ENCODE measurements around the gene IL17RE. TPM values are rescaled to one million over a fixed set of nuclear protein-coding genes. Genes with fewer than 3 reads are reported as not detected.

IL17RE gene
- total and polyA plus RNA-seq, 2 of the 13 experiments (the other 11 are each of a cell fraction or from before 2014, with no cell fraction given): 14.5 to 24.1 TPM

DNA sequence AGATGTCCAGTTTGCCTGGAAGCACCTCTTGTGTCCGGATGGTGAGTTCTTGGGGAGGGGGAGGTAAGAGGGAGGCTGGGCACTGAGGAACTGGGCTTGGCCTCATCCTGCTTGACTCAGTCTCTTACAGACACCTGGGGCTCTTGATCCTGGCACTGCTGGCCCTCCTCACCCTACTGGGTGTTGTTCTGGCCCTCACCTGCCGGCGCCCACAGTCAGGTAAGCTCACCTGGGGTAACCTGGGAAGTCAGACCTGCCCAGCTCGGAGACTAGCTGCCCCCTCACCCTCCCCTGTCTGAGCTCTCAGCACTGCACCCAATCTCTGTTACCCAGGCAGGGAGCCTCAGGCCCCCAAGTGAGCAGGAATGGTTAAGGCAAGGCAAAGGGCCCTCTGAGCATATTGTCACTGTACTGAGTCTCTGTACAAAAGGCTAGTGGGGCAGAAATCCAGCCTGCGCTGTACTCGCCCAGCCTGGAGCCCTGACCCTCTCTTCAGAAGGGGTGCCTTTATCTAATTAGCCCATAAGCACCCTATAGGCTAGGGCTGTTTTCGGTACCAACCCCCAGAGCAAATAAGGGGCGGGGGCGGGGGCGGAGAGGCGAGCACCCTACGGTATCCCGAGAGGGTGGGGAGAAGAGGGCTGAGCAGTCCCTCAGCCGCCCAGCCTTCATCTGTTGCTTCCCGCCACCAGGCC lies 12.1 kb downstream of the IL17RE start (continued):
- TF ChIP-seq, protein P1, sequence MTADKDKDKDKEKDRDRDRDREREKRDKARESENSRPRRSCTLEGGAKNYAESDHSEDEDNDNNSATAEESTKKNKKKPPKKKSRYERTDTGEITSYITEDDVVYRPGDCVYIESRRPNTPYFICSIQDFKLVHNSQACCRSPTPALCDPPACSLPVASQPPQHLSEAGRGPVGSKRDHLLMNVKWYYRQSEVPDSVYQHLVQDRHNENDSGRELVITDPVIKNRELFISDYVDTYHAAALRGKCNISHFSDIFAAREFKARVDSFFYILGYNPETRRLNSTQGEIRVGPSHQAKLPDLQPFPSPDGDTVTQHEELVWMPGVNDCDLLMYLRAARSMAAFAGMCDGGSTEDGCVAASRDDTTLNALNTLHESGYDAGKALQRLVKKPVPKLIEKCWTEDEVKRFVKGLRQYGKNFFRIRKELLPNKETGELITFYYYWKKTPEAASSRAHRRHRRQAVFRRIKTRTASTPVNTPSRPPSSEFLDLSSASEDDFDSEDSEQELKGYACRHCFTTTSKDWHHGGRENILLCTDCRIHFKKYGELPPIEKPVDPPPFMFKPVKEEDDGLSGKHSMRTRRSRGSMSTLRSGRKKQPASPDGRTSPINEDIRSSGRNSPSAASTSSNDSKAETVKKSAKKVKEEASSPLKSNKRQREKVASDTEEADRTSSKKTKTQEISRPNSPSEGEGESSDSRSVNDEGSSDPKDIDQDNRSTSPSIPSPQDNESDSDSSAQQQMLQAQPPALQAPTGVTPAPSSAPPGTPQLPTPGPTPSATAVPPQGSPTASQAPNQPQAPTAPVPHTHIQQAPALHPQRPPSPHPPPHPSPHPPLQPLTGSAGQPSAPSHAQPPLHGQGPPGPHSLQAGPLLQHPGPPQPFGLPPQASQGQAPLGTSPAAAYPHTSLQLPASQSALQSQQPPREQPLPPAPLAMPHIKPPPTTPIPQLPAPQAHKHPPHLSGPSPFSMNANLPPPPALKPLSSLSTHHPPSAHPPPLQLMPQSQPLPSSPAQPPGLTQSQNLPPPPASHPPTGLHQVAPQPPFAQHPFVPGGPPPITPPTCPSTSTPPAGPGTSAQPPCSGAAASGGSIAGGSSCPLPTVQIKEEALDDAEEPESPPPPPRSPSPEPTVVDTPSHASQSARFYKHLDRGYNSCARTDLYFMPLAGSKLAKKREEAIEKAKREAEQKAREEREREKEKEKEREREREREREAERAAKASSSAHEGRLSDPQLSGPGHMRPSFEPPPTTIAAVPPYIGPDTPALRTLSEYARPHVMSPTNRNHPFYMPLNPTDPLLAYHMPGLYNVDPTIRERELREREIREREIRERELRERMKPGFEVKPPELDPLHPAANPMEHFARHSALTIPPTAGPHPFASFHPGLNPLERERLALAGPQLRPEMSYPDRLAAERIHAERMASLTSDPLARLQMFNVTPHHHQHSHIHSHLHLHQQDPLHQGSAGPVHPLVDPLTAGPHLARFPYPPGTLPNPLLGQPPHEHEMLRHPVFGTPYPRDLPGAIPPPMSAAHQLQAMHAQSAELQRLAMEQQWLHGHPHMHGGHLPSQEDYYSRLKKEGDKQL (CRISPR knock-in tag; IDR thresholded peaks at IDR 0.05; ENCODE audit: low read depth): no peak
- TF ChIP-seq GATAD2A (CRISPR knock-in tag; IDR thresholded peaks at IDR 0.05) (peak; percentile 35; the same call in 1 of the 2 replicates), POLR2A (IDR thresholded peaks at IDR 0.05; ENCODE audit: insufficient read depth in 1 of 2, low read depth in 2 of 2, low read length in 2 of 2) (peak in 1 of 2 experiments; percentile 56; a peak in 1 of 4 replicates), ZNF710 (CRISPR knock-in tag; IDR thresholded peaks at IDR 0.05; ENCODE audit: borderline replicate concordance) (no peak), ZNF468 (CRISPR knock-in tag; IDR thresholded peaks at IDR 0.05) (no peak), MATR3 (CRISPR knock-in tag; IDR thresholded peaks at IDR 0.05) (no peak), ZNF567 (CRISPR knock-in tag; IDR thresholded peaks at IDR 0.05; ENCODE audit: borderline replicate concordance) (no peak), PHF5A (CRISPR knock-in tag; IDR thresholded peaks at IDR 0.05; ENCODE audit: low read depth, unreplicated experiment) (no peak), TAF1 (CRISPR knock-in tag; IDR thresholded peaks at IDR 0.05) (peak; percentile 31; the same call in 1 of the 2 replicates), PAXIP1 (CRISPR knock-in tag; conservative IDR thresholded peaks at IDR 0.05) (0 out of 2 replicates have a peak, but pooled peaks have one; percentile 14)
- TF ChIP-seq, protein P2, sequence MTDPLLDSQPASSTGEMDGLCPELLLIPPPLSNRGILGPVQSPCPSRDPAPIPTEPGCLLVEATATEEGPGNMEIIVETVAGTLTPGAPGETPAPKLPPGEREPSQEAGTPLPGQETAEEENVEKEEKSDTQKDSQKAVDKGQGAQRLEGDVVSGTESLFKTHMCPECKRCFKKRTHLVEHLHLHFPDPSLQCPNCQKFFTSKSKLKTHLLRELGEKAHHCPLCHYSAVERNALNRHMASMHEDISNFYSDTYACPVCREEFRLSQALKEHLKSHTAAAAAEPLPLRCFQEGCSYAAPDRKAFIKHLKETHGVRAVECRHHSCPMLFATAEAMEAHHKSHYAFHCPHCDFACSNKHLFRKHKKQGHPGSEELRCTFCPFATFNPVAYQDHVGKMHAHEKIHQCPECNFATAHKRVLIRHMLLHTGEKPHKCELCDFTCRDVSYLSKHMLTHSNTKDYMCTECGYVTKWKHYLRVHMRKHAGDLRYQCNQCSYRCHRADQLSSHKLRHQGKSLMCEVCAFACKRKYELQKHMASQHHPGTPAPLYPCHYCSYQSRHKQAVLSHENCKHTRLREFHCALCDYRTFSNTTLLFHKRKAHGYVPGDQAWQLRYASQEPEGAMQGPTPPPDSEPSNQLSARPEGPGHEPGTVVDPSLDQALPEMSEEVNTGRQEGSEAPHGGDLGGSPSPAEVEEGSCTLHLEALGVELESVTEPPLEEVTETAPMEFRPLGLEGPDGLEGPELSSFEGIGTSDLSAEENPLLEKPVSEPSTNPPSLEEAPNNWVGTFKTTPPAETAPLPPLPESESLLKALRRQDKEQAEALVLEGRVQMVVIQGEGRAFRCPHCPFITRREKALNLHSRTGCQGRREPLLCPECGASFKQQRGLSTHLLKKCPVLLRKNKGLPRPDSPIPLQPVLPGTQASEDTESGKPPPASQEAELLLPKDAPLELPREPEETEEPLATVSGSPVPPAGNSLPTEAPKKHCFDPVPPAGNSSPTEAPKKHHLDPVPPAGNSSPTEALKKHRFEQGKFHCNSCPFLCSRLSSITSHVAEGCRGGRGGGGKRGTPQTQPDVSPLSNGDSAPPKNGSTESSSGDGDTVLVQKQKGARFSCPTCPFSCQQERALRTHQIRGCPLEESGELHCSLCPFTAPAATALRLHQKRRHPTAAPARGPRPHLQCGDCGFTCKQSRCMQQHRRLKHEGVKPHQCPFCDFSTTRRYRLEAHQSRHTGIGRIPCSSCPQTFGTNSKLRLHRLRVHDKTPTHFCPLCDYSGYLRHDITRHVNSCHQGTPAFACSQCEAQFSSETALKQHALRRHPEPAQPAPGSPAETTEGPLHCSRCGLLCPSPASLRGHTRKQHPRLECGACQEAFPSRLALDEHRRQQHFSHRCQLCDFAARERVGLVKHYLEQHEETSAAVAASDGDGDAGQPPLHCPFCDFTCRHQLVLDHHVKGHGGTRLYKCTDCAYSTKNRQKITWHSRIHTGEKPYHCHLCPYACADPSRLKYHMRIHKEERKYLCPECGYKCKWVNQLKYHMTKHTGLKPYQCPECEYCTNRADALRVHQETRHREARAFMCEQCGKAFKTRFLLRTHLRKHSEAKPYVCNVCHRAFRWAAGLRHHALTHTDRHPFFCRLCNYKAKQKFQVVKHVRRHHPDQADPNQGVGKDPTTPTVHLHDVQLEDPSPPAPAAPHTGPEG (CRISPR knock-in tag; IDR thresholded peaks at IDR 0.05): no peak

Data from HepG2 (cell line).